A549 treated with Mapracorat at 1 μM for 4 hours (cell line): ENCODE measurements around the gene SGK2. TPM values are rescaled to one million over a fixed set of nuclear protein-coding genes. Genes with fewer than 3 reads are reported as not detected.

Experiments
- total RNA-seq: library from RNA; stranded (reverse); fragments of 200-300 nt; extraction: Qiagen RNA extraction; gene quantifications from 5 replicates; pipeline ENCODE4 v1.2.3, GENCODE V29; 2022

SGK2 gene
- total RNA-seq = 6.7 to 8.7 TPM (median 7.0 TPM) in 5 replicates

GRCh38 chr20:43558412-43559146 is at the start of gene SGK2:
Gene SGK2 (plus strand): TSS chr20:43559027. CDS start chr20:43566496, 7,469 bp downstream.

GRCh38 chr20:43590392-43591303 is 31.8 kb downstream of the SGK2 start, which contains the start of gene IFT52:
Gene IFT52 (plus strand): TSS chr20:43590937. CDS start chr20:43594699, 3,762 bp downstream.

Other genes starting within 250 kb of the SGK2 start
- 108 to 115 TPM (median 111 TPM) in 5 replicates for gene SRSF6, start 101.1 kb upstream of the SGK2 start, total RNA-seq
- gene L3MBTL1, start 51.3 kb upstream of the SGK2 start, total RNA-seq = 0.67 to 1.9 TPM (median 1.1 TPM) in 5 replicates
- 26.8 to 32.8 TPM (median 30.1 TPM) in 5 replicates for gene IFT52, start 31.9 kb downstream of the SGK2 start, total RNA-seq
- gene MYBL2, start 108.1 kb downstream of the SGK2 start, total RNA-seq = 74.9 to 80.7 TPM (median 79.3 TPM) in 5 replicates
- gene GTSF1L, start 168.0 kb downstream of the SGK2 start, total RNA-seq = not detected in 5 replicates